Uterus (tissue), 2 donors: ENCODE data around the gene ARID1B.

ENCODE experiments used
- CTCF ChIP-seq, 4 experiments: fragments of 200-600 bp in 2 of 4; fragments of 450-650 bp in 2 of 4; sonication (generic) in 2 of 4; IDR thresholded peaks; one replicate each; pipeline ENCODE4 v1.5.1; 2016 to 2019; ENCODE audit warnings: antibody characterized with exemption in 4 of 4, mild to moderate bottlenecking in 2 of 4, moderate library complexity in 1 of 4
- POLR2A ChIP-seq, 2 donors: fragments of 450-650 bp; IDR thresholded peaks; one replicate each; pipeline ENCODE4 v1.6.1; 2016; ENCODE audit warnings: antibody characterized with exemption in 2 of 2, mild to moderate bottlenecking in 1 of 2, moderate library complexity in 1 of 2

- no peak for TF ChIP-seq CTCF (IDR thresholded peaks at IDR 0.05)
- TF ChIP-seq POLR2A (IDR thresholded peaks at IDR 0.05): no peak
Observed at GRCh38 chr6:157068691-157069324, 291.6 kb downstream of the ARID1B start.
